ENCODE data around the gene GSTM2.
"Not testable (repeated sequence)": the region's sequence is repeated elsewhere in the genome, so short reads cannot be mapped to it uniquely, and the experiment has no call there.

GSTM2 gene

GRCh38 chr1:109685399-109685798 is 17.5 kb downstream of the GSTM2 start:
- DNase-seq: not testable (repeated sequence)

GRCh38 chr1:109685890-109686289 is 18.0 kb downstream of the GSTM2 start:
- not testable (repeated sequence) for DNase-seq

- DNase-seq: not testable (repeated sequence)
Measured at GRCh38 chr1:109687109-109687508, 19.3 kb downstream of the GSTM2 start.

GRCh38 chr1:109687641-109688499 is 20.0 kb downstream of the GSTM2 start, which contains the start of gene GSTM1:
GSTM1 (plus strand) TSS chr1:109687817; CDS start chr1:109687874, 57 bp downstream.
- DNase-seq: no peak

- no peak for DNase-seq
Measured at GRCh38 chr1:109689844-109690405, 22.1 kb downstream of the GSTM2 start.

GRCh38 chr1:109691759-109692158 is 23.9 kb downstream of the GSTM2 start:
- no peak for DNase-seq

GRCh38 chr1:109694400-109694799 is 26.5 kb downstream of the GSTM2 start:
- not testable (repeated sequence) for DNase-seq

- DNase-seq: not testable (repeated sequence)
Measured at GRCh38 chr1:109695138-109695537, 27.3 kb downstream of the GSTM2 start.

- DNase-seq: no peak
Measured at GRCh38 chr1:109697066-109697465, 29.2 kb downstream of the GSTM2 start.

GRCh38 chr1:109697861-109698260 is 30.0 kb downstream of the GSTM2 start:
- DNase-seq: not testable (repeated sequence)

GRCh38 chr1:109702940-109703339 is 35.1 kb downstream of the GSTM2 start:
- not testable (repeated sequence) for DNase-seq

- DNase-seq: no peak
Measured at GRCh38 chr1:109704173-109704572, 36.3 kb downstream of the GSTM2 start.

GRCh38 chr1:109705411-109705810 is 37.6 kb downstream of the GSTM2 start:
- DNase-seq: no peak

GRCh38 chr1:109708949-109709348 is 41.1 kb downstream of the GSTM2 start:
- not testable (repeated sequence) for DNase-seq

- DNase-seq: not testable (repeated sequence)
Measured at GRCh38 chr1:109709822-109710221, 42.0 kb downstream of the GSTM2 start.

GRCh38 chr1:109711593-109712320 is 43.9 kb downstream of the GSTM2 start, which contains the start of gene GSTM5:
GSTM5 (plus strand) TSS chr1:109712251; CDS start chr1:109712313, 62 bp downstream.
- DNase-seq: not testable (repeated sequence)

GRCh38 chr1:109712321-109712864 is 44.5 kb downstream of the GSTM2 start:
- no peak for DNase-seq

- no peak for DNase-seq
Measured at GRCh38 chr1:109713636-109714035, 45.8 kb downstream of the GSTM2 start.

GRCh38 chr1:109714661-109715372 is 47.0 kb downstream of the GSTM2 start:
- DNase-seq: no peak

- DNase-seq: no peak
Measured at GRCh38 chr1:109716121-109716520, 48.3 kb downstream of the GSTM2 start.

- DNase-seq: no peak
Measured at GRCh38 chr1:109716570-109717090, 48.8 kb downstream of the GSTM2 start.

- no peak for DNase-seq
Measured at GRCh38 chr1:109717729-109718128, 49.9 kb downstream of the GSTM2 start.

Measured in stimulated activated CD4-positive, alpha-beta T cell treated with anti-CD3 and anti-CD28 coated beads, Interleukin-4, amount 100 ng/mL, for 1 hour (primary cell).